ENCODE results near the gene RASA3. TPM values are rescaled to one million over a fixed set of nuclear protein-coding genes. Genes with fewer than 3 reads are reported as not detected.

The RASA3 gene
- total RNA-seq, 1 donor from 2014 or later, result 2.9 TPM

DNA sequence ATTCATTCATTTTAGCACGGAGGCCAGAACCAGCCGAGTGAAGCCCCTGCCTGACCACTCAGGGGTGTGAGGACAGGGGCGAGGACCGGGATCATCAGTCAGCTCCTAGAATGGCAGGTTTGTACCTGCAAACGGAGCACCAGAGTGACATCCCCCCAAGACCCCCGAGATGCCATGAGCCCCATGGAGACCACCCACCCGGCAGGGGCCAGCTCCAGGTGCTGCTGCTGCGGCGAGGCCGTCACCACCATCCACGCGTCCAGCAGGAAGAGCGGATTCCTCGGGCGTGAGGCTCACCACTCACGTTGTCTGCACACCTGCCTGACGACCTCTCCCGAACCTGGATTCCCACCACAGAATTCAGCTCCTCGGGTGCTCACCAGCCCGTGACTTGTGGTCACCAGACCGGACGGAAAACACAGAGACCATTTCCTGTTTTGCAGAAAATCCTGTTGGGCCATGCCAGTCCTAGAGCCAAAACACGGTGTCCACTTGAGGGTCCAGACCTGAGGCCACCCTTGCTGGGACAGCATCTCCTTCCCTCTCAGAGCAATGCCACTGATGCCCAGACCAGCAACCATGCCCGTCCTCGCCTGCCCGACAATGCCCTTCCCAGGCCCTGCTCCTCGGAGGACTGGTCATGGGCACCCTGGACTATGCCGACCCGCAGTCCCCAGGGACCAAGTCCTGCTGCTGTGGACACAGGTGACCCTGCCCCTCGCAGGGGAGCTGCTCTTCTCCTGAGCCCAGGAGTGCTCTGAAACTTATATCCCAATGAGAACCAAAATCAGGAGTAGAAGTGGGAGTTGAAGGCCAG is 74.2 kb downstream of the RASA3 start:
- peak overlapping the region; percentile 72 for H3K27ac Mint-ChIP-seq
- H3K79me2 ChIP-seq (ENCODE audit: low read depth), result no peaks in the 10 kb centered on the region
- H3K4me1 Mint-ChIP-seq, result peaks cover 58% of the 10 kb centered on the region
- peaks cover 3% of the 10 kb centered on the region for H3K9me3 Mint-ChIP-seq
- no peak overlapping the region for H3K9ac ChIP-seq
- no peak for DNase-seq (ENCODE audit: low spot score)
- no peaks in the 10 kb centered on the region for H4K20me1 ChIP-seq (ENCODE audit: low read depth)
- peaks cover 10% of the 10 kb centered on the region for H3K4me1 ChIP-seq
- no peaks in the 10 kb centered on the region for H3K27me3 ChIP-seq
- H3K27ac ChIP-seq, result no peak overlapping the region
- H3K4me3 Mint-ChIP-seq, result no peak overlapping the region
- H3K36me3 Mint-ChIP-seq, result peaks cover 12% of the 10 kb centered on the region
- H2AFZ ChIP-seq (replicated peaks), result no peak overlapping the region
- no peak overlapping the region for H3K4me3 ChIP-seq
- no peaks in the 10 kb centered on the region for H3K9me3 ChIP-seq (ENCODE audit: low read depth)
- H3K4me2 ChIP-seq, result no peak overlapping the region
- H3K36me3 ChIP-seq, result no peaks in the 10 kb centered on the region
- TF ChIP-seq CTCF (IDR thresholded peaks at IDR 0.05), result no peak
- TF ChIP-seq EZH2phosphoT487 (IDR thresholded peaks at IDR 0.05), result no peak
- TF ChIP-seq EZH2 (IDR thresholded peaks at IDR 0.05), result no peak
- no peaks in the 10 kb centered on the region for H3F3A ChIP-seq (ENCODE audit: low read depth)
- H3K27me3 Mint-ChIP-seq (ENCODE audit: insufficient read depth, low read depth), result peaks cover 2% of the 10 kb centered on the region

- Histone ChIP-seq H3K9me3 (ENCODE audit: low read depth) (no peaks in the 10 kb centered on the region), H3K36me3 (no peaks in the 10 kb centered on the region), H4K20me1 (ENCODE audit: low read depth) (no peaks in the 10 kb centered on the region), H3K27me3 (no peaks in the 10 kb centered on the region), H3K27ac (no peak overlapping the region), H3K9ac (no peak overlapping the region), H3K79me2 (ENCODE audit: low read depth) (no peaks in the 10 kb centered on the region), H2AFZ (replicated peaks) (no peak overlapping the region), H3K4me2 (no peak overlapping the region), H3K4me3 (no peak overlapping the region), H3F3A (ENCODE audit: low read depth) (no peaks in the 10 kb centered on the region), H3K4me1 (peaks cover 15% of the 10 kb centered on the region)
- H3K9me3 Mint-ChIP-seq, result peaks cover 3% of the 10 kb centered on the region
- H3K36me3 Mint-ChIP-seq, result peaks cover 12% of the 10 kb centered on the region
- no peak overlapping the region for H3K27ac Mint-ChIP-seq
- TF ChIP-seq CTCF (IDR thresholded peaks at IDR 0.05) (no peak), EZH2 (IDR thresholded peaks at IDR 0.05) (no peak), EZH2phosphoT487 (IDR thresholded peaks at IDR 0.05) (no peak)
- peaks cover 2% of the 10 kb centered on the region for H3K27me3 Mint-ChIP-seq (ENCODE audit: insufficient read depth, low read depth)
- DNase-seq (ENCODE audit: low spot score), result no peak
- H3K4me1 Mint-ChIP-seq, result peaks cover 56% of the 10 kb centered on the region
- H3K4me3 Mint-ChIP-seq, result no peak overlapping the region
Observed at GRCh38 chr13:114057166-114058050, 75.0 kb downstream of the RASA3 start.

DNA sequence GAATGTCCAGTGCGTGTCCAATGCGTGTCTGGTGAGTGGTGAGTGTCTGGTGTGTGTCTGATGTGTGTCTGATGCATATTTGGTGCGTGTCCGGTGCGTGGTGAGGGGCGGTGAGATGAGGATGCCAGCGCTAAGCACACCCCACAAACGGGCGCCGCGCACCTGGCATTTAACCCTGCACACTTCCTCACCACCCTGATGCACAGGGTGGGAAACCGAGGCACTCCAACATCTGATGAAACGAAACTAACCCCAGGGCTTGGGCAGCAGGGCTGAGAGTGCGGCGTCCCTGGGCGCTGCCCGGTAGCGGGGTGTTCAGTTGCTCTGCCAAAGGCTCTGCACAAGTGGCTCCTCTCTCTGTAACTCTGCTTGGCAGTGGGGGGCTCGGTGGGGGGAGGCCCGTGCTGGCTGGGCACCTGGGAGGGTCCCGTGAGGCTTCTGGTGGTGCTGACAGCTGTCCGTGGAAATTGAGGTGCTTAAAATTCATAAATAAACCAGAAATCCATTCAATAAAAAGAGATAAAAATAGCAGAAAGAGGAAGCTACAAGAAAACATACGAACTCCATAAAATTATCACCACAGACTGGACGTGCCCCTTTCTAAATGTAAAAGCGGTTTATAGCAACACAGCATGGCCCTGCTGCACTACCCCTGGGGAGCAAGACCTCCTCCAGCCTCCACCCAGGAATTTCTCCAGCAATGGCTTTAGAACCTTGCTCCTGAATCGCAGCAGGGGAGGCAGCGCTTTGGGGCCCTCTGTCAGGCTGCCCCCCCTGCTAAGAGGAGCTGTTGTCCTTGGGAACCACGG is 76.0 kb downstream of the RASA3 start:
- H3K4me1 Mint-ChIP-seq, result peaks cover 55% of the 10 kb centered on the region
- H3K4me3 Mint-ChIP-seq, result no peak overlapping the region
- no peak overlapping the region for H3K27ac Mint-ChIP-seq
- TF ChIP-seq EZH2 (IDR thresholded peaks at IDR 0.05) (no peak), EZH2phosphoT487 (IDR thresholded peaks at IDR 0.05) (no peak), CTCF (IDR thresholded peaks at IDR 0.05) (no peak)
- no peak overlapping the region for H3K4me2 ChIP-seq
- H3K4me1 ChIP-seq, result peaks cover 15% of the 10 kb centered on the region
- H3K9ac ChIP-seq, result no peak overlapping the region
- H3K27me3 ChIP-seq, result no peaks in the 10 kb centered on the region
- H2AFZ ChIP-seq (replicated peaks), result no peak overlapping the region
- H3K9me3 ChIP-seq (ENCODE audit: low read depth), result no peaks in the 10 kb centered on the region
- peaks cover 3% of the 10 kb centered on the region for H3K9me3 Mint-ChIP-seq
- H3K79me2 ChIP-seq (ENCODE audit: low read depth), result no peaks in the 10 kb centered on the region
- no peaks in the 10 kb centered on the region for H3F3A ChIP-seq (ENCODE audit: low read depth)
- H3K36me3 ChIP-seq, result no peaks in the 10 kb centered on the region
- no peak overlapping the region for H3K27ac ChIP-seq
- no peak for DNase-seq (ENCODE audit: low spot score)
- peaks cover 7% of the 10 kb centered on the region for H3K36me3 Mint-ChIP-seq
- peaks cover 2% of the 10 kb centered on the region for H3K27me3 Mint-ChIP-seq (ENCODE audit: insufficient read depth, low read depth)
- H3K4me3 ChIP-seq, result no peak overlapping the region
- H4K20me1 ChIP-seq (ENCODE audit: low read depth), result no peaks in the 10 kb centered on the region

All from neural progenitor cell (in vitro differentiated cells).